Activated CD8-positive, alpha-beta memory T cell treated with anti-CD3 and anti-CD28 coated beads, Interleukin-2, amount 10 ng/mL, durations not matched to agents 7 days and 5 days (primary cell): ENCODE results near the gene POMT2. TPM values are rescaled to one million over a fixed set of nuclear protein-coding genes. Genes with fewer than 3 reads are reported as not detected.
"Not testable (repeated sequence)": the region's sequence is repeated elsewhere in the genome, so short reads cannot be mapped to it uniquely, and the experiment has no call there.

ENCODE experiments used
- ATAC-seq: fragments of 150-1000 bp; cut with Tn5 transposase; one replicate; pipeline ENCODE4 v1.10.0; 2021; ENCODE audit warnings: moderate library complexity
- CTCF ChIA-PET: fragments of 350-600 bp; sonication (Branson Sonifier 250); formaldehyde crosslinking; loops from one replicate; lab custom pipeline; 2021; ENCODE audit warnings: antibody characterized with exemption; lab: Charles Lee
- DNase-seq: peaks from one replicate; pipeline ENCODE4 v3.0.0-alpha.2; 2020
- H3K27ac Mint-ChIP-seq: one replicate; pipeline ENCODE4 v1.8.0; 2021; ENCODE audit warnings: mild to moderate bottlenecking, mixed read lengths
- H3K27me3 Mint-ChIP-seq: one replicate; pipeline ENCODE4 v1.8.0; 2021; ENCODE audit warnings: mixed read lengths
- H3K36me3 Mint-ChIP-seq: one replicate; pipeline ENCODE4 v1.8.0; 2021; ENCODE audit warnings: mild to moderate bottlenecking, mixed read lengths
- H3K4me1 Mint-ChIP-seq: one replicate; pipeline ENCODE4 v1.8.0; 2021; ENCODE audit warnings: mixed read lengths
- H3K4me3 Mint-ChIP-seq: one replicate; pipeline ENCODE4 v1.8.0; 2021; ENCODE audit warnings: mild to moderate bottlenecking, moderate library complexity, mixed read lengths
- H3K9me3 Mint-ChIP-seq: one replicate; pipeline ENCODE4 v1.8.0; 2022; ENCODE audit warnings: low read depth, mixed read lengths
- total RNA-seq, 2 experiments: library from RNA; stranded (reverse); gene quantifications; one replicate each; pipeline ENCODE4 v1.2.3, GENCODE V29; 2021

The POMT2 gene
- total RNA-seq, 2 experiments from 2014 or later, result 14.3 to 16.2 TPM

DNA sequence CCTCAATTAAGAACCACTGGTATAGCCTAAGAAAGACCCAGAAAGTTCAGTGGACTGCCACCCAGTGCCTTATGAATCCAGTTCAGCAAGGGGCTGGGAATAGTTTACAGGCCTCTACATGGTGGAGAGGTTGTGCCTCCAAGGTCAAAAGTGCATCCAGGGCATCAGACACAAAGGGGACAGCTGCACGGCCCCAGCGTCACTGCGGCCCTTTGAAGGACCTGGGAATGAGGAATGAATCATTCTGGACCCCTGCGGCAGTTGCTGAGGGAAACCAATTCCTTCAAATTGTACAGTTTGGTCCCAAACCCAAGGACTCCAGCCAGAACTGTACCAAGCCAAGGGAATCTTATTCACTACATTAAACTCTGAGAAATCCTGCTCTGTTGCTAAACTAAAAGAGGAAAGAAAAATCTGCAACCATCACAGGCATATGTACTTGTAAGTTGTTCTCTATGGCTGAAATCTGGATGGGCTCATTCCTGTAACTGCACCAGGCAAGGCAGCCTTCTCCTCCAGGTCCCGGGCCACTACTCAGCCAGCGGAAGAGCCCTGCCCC lies 38.8 kb downstream of the POMT2 start:
- CTCF ChIA-PET, result interaction anchor here (2.7 kb wide), 1 partner anchor 34 kb away, joined by 9 read pairs; no protein-coding TSS in a partner anchor

DNA sequence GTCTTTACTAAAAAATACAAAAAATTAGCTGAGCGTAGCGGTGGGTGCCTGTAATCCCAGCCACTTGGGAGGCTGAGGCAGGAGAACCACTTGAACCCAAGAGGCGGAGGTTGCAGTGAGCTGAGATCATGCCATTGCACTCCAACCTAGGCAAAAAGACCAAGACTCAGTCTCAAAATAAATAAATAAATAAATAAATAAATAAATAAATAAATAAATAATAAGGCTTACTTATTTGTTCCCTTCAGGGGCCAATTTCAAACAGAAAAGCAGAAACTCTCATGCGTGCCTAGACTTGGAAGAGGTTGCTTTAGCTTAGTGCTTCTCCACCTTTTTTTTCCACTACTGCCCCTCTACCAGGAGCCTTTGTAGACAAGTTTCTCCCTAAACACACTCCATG lies 39.8 kb downstream of the POMT2 start:
- H3K27ac Mint-ChIP-seq, H3K9me3 Mint-ChIP-seq, H3K4me1 Mint-ChIP-seq, H3K27me3 Mint-ChIP-seq, H3K4me3 Mint-ChIP-seq, ATAC-seq, DNase-seq, H3K36me3 Mint-ChIP-seq: not testable (repeated sequence)
- CTCF ChIA-PET, result interaction anchor here (1.3 kb wide), 1 partner anchor 35 kb away, joined by 3 read pairs; no protein-coding TSS in a partner anchor

More for the DNA sequence above, 38.8 kb downstream of the POMT2 start:
- H3K36me3 Mint-ChIP-seq, result no peaks in the 10 kb centered on the region
- H3K27ac Mint-ChIP-seq, result no peak overlapping the region
- ATAC-seq (no peak), DNase-seq (no peak)
- H3K9me3 Mint-ChIP-seq, result no peaks in the 10 kb centered on the region
- no peaks in the 10 kb centered on the region for H3K4me1 Mint-ChIP-seq
- no peak overlapping the region for H3K4me3 Mint-ChIP-seq
- H3K27me3 Mint-ChIP-seq, result no peaks in the 10 kb centered on the region

DNA sequence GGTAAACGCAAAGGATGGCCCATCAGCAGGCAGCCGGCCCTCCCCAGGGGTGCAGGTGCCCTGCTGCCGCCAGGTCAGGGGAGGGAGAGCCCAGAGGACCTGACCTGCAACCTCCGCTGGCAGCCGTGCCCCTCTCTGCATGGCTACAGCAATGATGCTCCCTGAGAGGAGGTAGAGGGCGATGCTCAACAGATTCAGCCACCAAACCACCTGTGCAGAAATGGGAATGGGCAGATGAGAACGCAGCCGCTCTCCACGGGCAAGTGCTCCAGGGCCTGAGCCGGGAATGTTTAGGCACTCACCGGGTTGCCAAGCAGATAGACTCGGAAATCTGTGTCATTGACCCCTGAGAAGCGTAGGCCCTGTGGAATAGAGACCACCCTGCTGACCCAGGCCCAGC lies 41.0 kb downstream of the POMT2 start:
- DNase-seq, result no peak
- Mint-ChIP-seq H3K9me3 (no peaks in the 10 kb centered on the region), H3K4me1 (no peaks in the 10 kb centered on the region), H3K27ac (no peak overlapping the region), H3K4me3 (no peak overlapping the region), H3K36me3 (no peaks in the 10 kb centered on the region), H3K27me3 (no peaks in the 10 kb centered on the region)
- no peak for ATAC-seq
- CTCF ChIA-PET, result interaction anchor here (1.0 to 1.3 kb wide), 2 partner anchors 11 to 36 kb away, joined by 3 read pairs; no protein-coding TSS in a partner anchor

DNA sequence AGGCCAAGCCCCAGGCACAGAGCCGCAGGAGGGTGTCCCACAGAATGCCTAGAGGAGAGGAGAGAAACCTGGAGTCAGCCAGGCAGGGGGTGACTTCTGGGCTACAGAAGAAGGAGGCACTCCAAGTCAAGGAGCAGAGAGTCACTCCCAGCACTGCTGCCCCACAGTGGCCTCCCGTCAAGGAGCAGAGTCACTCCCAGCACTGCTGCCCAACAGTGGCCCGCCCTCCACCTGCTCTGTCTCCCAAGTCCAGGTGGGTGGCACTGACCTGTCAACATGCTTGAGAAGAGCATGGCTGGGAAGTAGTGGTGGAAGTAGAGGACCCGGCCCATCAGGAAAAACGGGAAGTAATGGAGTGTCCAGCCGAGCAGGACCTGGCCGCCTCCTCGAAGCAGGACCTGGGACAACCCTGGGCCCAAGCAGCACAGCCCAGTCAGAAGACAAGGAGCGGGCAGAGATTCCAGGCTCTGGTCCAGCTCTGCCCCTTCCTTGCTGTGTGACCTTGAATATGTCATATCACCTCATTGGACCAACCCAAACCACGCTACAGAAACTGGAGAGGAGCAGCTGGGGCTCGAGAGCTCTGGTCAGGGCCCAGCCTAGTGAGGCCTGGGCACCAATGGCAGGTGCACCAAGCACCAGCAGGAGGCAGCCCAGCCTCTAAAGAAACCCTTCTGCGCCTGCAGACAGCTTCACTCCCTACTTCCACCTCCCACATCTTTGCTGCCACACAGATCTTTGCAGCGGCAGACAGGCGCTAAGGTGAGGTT lies 42.0 kb downstream of the POMT2 start:
- ATAC-seq, result no peak
- Mint-ChIP-seq H3K27me3 (no peaks in the 10 kb centered on the region), H3K4me1 (no peaks in the 10 kb centered on the region), H3K4me3 (no peak overlapping the region), H3K27ac (no peak overlapping the region), H3K9me3 (no peaks in the 10 kb centered on the region), H3K36me3 (no peaks in the 10 kb centered on the region)
- DNase-seq, result no peak
- CTCF ChIA-PET, result no interaction called here

DNA sequence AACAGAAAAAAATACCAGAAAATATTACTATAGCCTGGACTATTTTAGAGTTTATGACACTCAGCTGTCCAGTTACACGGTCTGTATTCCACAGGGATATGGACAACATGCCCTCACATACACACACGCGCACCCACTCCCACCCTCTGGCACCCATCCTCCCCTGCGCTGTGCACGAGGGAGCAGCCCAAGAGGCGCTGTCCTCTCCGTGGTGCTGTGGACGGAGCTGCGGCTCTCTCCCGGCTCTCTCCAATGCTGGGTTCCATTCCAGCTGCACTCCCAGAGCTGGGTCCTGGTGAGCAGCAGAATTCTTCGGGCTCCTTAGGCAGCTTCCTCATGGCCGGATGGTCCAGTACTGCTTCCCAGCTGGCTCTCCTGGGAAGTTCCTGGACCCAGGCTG lies 43.7 kb downstream of the POMT2 start:
- CTCF ChIA-PET, result interaction anchor here (2.3 kb wide), 1 partner anchor 39 kb away, joined by 8 read pairs; no protein-coding TSS in a partner anchor
- H3K36me3 Mint-ChIP-seq, result no peaks in the 10 kb centered on the region
- no peak for DNase-seq
- H3K4me3 Mint-ChIP-seq, result no peak overlapping the region
- H3K27me3 Mint-ChIP-seq, result peaks cover 10% of the 10 kb centered on the region
- ATAC-seq, result no peak
- H3K9me3 Mint-ChIP-seq, result no peaks in the 10 kb centered on the region
- no peaks in the 10 kb centered on the region for H3K4me1 Mint-ChIP-seq
- H3K27ac Mint-ChIP-seq, result no peak overlapping the region

DNA sequence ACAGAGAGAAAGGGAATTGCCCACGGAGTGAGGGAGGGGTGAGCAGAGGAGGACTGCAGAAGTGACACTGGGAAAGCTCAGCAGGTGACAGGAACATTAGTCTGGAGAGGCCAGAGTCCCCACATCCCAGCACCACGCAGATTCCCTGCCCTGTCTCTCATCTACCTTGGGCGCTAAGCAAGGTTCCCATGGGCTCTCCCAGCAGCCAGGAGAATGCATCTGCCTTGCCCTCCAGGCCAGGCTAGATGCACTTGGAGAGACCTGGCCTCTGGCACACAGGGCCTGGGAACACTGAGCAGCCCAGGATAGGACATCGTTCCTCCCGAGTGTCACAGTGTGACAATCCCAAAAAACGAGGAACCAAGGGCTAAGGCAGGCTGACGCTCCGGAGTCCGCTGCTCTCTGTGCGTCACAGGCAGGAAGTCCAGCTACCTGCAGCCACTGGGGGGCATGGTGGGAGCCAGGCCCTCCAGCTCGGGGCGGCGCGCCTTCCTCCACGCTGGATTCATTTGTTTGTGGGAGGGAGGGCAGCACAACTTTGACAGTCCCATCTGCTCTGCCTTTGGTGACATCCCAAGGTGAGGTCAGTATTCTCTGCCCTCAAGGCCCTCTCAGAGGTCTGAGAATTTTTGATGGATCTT lies 44.3 kb downstream of the POMT2 start:
- peaks cover 16% of the 10 kb centered on the region for H3K27me3 Mint-ChIP-seq
- CTCF ChIA-PET, result interaction anchor here (2.3 kb wide), 1 partner anchor 40 kb away, joined by 8 read pairs; no protein-coding TSS in a partner anchor
- H3K4me3 Mint-ChIP-seq, result no peak overlapping the region
- ATAC-seq, result no peak
- no peak for DNase-seq
- no peak overlapping the region for H3K27ac Mint-ChIP-seq
- no peaks in the 10 kb centered on the region for H3K36me3 Mint-ChIP-seq
- H3K9me3 Mint-ChIP-seq, result no peaks in the 10 kb centered on the region
- H3K4me1 Mint-ChIP-seq, result no peaks in the 10 kb centered on the region

DNA sequence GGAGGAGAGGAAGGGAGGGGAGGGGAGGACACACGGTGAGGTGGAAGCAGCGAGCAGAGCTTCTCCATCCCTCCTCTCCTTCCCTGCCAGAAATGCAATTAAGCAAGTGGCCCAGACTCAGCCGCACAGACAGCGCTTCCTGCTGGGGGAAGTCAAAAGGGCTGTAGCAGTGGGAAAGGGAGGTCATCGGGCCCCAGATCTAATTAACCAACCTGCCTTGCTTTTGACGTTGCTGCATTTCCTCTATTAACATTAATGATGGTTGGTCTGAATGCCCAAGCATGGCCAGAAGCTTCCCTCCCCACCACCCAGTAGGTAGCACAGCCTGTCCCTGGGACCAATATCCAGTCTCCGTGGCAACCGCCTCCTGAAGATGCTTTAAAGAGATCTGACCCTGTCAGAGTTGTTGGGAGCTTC lies 45.1 kb downstream of the POMT2 start:
- peaks cover 19% of the 10 kb centered on the region for H3K27me3 Mint-ChIP-seq
- CTCF ChIA-PET, result interaction anchor here (2.3 kb wide), 1 partner anchor 41 kb away, joined by 8 read pairs; no protein-coding TSS in a partner anchor
- no peaks in the 10 kb centered on the region for H3K36me3 Mint-ChIP-seq
- no peaks in the 10 kb centered on the region for H3K4me1 Mint-ChIP-seq
- DNase-seq, result no peak
- no peak overlapping the region for H3K4me3 Mint-ChIP-seq
- H3K27ac Mint-ChIP-seq, result no peak overlapping the region
- H3K9me3 Mint-ChIP-seq, result no peaks in the 10 kb centered on the region
- ATAC-seq, result no peak

DNA sequence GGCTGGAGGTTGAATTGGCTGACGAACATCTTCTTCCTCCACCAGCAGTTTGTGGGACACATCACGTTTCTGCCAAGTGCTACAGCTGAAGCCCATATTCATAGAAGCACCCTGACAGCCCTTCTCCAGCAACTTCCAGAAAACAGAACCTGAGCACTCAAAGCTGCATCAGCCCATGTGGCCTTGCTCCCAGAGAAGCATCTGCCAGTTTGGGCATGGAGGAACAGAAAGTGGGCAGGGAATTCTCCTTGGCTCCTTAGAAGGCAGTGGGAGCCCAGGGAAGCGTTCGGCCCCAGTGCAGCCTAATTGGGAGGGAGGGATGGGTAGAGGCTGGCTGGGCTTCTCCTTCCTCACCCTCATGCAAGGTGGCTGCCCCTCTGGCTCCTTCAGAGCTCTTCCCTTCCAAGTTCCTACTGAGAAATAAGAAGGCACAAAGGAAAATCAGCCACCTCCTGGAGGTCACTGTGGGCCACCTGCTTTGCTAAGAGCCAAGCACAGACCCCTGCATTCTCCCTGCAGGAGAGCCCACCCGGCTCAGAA lies 45.6 kb downstream of the POMT2 start:
- H3K9me3 Mint-ChIP-seq, result no peaks in the 10 kb centered on the region
- H3K4me1 Mint-ChIP-seq, result no peaks in the 10 kb centered on the region
- no peak overlapping the region for H3K4me3 Mint-ChIP-seq
- CTCF ChIA-PET, result interaction anchor here (2.3 kb wide), 1 partner anchor 41 kb away, joined by 8 read pairs; no protein-coding TSS in a partner anchor
- no peak for DNase-seq
- ATAC-seq, result no peak
- H3K27me3 Mint-ChIP-seq, result peaks cover 22% of the 10 kb centered on the region
- no peak overlapping the region for H3K27ac Mint-ChIP-seq
- H3K36me3 Mint-ChIP-seq, result no peaks in the 10 kb centered on the region

DNA sequence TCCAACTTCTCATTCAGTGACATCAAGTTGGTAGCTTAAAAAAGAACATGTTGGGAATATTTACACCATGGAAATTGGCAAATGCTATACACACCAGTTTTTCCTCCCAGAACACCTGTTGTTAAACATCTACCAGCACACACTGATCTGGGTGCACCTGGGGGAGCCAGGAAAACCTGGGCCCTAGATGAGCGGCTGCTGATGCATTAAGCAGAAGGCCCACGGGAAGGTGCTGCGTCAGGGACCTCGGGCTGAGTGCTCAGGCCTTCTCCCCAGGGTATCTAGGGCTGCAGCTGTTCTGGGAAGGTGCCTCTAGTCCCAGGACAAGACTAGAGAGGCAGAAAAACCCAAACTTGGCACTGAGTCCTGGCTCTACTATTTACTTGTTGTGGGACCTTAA lies 46.9 kb downstream of the POMT2 start:
- Mint-ChIP-seq H3K36me3 (no peaks in the 10 kb centered on the region), H3K27ac (no peak overlapping the region), H3K4me1 (no peaks in the 10 kb centered on the region), H3K4me3 (no peak overlapping the region), H3K27me3 (peaks cover 33% of the 10 kb centered on the region), H3K9me3 (no peaks in the 10 kb centered on the region)
- CTCF ChIA-PET, result no interaction called here
- ATAC-seq (no peak), DNase-seq (no peak)

DNA sequence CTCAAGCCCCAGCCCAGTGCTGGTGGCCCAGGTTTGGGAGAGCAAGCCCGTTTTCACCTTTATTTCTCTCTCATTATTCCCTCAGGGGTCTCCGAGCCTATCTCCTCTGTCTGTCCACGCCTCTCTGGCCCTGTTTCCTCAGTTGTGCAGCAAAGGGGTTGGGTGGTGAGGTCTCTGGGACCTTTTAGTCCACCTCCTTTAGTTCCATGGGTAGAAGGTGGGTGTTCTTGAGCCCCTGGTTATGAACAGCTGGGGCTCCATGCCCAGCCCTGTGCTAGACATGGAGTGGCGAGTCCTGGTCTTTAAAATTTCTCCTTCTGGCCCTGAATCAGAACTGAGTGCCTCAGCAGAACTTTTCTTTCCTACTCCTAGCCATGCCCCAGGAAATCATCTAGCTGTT lies 48.4 kb downstream of the POMT2 start:
- Mint-ChIP-seq H3K9me3 (peaks cover 2% of the 10 kb centered on the region), H3K27ac (no peak overlapping the region)
- CTCF ChIA-PET, result interaction anchor here (1.3 kb wide), 1 partner anchor 44 kb away, joined by 3 read pairs; no protein-coding TSS in a partner anchor

DNA sequence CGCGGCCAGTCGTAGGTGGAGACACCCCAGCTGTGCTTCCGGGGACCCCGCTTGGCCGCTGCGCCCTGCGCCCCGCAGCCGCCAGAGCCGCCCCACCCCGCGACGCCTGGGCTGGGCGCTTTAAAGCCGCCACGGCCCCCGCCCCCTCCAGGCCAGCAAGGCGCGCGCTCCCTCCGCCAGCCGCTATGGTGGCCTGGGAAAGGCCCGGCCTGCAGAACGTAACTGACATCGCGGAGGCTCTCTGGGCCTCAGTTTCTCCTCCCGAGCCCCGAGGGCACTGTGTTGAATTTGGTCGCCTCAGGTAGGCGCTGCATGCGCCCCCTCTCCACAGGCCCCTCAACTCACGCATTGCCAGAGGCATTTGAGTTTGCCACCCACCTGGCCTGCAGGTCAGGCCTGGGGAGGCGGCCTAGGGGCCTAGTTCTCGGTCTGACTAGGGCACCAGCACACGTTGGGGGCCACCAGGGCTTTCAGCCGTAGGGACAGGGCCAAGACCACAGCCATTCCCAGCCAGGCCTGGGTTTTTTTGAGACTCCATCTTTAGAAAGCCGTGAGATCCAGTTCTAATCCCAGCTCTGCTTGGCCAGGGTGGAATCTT lies 49.5 kb downstream of the POMT2 start, which contains the start of gene NGB:
Gene NGB (minus strand): TSS at position 94 of the 598 bp plus-strand sequence. CDS start 269 bp downstream, outside the sequence.
- CTCF ChIA-PET, result no interaction called here
- Mint-ChIP-seq H3K4me1 (no peaks in the 10 kb centered on the region), H3K27ac (no peak within 1 kb of the TSS), H3K9me3 (peaks cover 2% of the 10 kb centered on the region), H3K4me3 (no peak within 1 kb of the TSS), H3K27me3 (peaks cover 45% of the 10 kb centered on the region), H3K36me3 (no peaks in the 10 kb centered on the region)
- DNase-seq, result no peak
- no peak for ATAC-seq

More for the DNA sequence above, 48.4 kb downstream of the POMT2 start:
- no peak for ATAC-seq
- no peaks in the 10 kb centered on the region for H3K36me3 Mint-ChIP-seq
- no peak overlapping the region for H3K4me3 Mint-ChIP-seq
- DNase-seq, result no peak
- H3K27me3 Mint-ChIP-seq, result peaks cover 45% of the 10 kb centered on the region
- no peaks in the 10 kb centered on the region for H3K4me1 Mint-ChIP-seq

DNA sequence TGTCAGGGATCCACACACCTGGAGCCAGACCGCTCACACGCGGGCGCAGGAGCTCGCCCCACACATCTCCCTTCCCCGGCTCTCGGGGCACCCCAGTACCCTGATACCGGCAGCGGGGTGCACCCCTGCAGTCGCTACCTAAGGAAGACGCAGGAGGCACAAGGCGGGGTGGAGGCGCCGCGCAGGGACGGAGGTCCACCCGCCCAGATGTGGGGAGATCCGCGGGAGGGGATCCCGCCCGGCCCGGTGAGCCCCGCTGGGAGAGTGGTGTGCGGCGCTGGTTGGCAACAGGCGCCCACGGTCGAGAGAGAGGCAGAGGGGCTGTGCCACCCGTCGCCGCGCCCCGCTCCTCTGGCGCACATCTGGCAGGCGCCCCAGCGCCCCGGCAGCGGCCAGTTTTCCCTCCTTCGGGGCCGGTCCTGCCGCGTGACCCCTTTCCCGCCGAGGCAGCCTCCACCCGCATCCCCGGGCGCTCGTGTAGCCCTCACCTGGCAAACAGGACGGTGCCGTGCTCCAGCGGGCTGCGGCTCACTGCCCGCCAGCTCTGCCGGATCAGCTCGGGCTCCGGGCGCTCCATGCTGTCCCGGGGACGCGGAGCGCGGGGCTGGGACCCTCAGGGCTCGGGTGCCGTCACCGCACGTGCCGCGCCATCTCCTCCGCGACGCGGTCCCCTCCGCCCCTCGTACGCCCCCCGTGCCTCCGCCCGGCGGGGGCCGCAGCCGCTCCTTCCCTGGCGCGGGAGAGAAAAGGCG lies 50.1 kb downstream of the POMT2 start:
- ATAC-seq, result no peak
- Mint-ChIP-seq H3K9me3 (peaks cover 2% of the 10 kb centered on the region), H3K4me1 (no peaks in the 10 kb centered on the region), H3K4me3 (no peak overlapping the region), H3K27me3 (peaks cover 45% of the 10 kb centered on the region), H3K27ac (no peak overlapping the region), H3K36me3 (no peaks in the 10 kb centered on the region)
- DNase-seq, result no peak
- CTCF ChIA-PET, result no interaction called here
